HG02623 (cell line): ENCODE data around the gene TAS1R2.

Source experiments
- ATAC-seq: cut with Tn5 transposase; IDR thresholded peaks from one replicate; pipeline ENCODE4 v1.9.1; 2021; ENCODE audit warnings: moderate library complexity; ENCODE audit not compliant: unreplicated experiment

The TAS1R2 gene

DNA sequence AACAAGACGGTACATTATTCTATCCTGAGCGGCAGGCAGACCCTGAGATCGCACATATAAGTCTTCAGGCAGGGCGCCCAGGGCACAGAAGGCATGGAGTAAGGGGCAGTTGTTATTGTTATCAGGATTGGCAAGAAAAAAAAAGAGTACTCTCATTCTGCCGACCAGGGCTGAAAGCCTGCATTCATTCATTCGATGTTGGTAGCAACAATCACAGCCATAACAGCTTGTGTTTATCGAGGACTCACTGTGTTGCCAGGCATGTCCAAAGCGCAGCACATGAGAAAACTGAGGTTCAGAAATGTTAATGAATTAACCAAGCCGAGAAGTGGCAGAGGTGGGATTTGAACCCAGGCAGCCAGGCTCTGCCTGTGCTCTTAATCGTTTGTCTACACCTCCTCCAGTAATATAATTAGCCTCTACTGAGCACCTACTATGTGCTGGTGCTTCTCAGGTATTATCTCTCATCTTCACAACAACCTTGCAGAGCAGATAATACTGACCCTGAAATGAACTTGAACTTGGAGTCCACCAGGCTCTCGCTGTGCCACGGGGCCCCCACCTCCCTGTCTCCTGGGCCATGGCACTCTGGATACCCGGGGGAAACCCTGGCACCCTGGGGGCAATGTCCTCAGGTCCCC is 56.2 kb downstream of the TAS1R2 start:
- no peak for ATAC-seq

DNA sequence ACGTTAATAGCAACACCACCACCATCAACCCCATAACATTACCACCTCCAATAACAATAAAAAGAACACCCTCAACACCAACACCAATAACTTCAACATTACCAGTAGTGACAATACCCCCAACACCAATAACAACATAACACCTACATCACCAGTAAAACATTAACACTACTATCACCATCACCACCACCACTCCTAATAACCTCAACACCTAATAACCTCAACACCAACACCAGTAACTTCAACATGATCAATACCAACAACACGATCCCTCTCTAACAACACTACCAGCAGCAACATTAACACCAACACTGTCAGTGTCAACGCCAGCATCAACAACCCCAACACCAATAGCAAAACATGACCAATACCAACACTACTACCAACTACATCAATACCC is 57.2 kb downstream of the TAS1R2 start:
- no peak for ATAC-seq

DNA sequence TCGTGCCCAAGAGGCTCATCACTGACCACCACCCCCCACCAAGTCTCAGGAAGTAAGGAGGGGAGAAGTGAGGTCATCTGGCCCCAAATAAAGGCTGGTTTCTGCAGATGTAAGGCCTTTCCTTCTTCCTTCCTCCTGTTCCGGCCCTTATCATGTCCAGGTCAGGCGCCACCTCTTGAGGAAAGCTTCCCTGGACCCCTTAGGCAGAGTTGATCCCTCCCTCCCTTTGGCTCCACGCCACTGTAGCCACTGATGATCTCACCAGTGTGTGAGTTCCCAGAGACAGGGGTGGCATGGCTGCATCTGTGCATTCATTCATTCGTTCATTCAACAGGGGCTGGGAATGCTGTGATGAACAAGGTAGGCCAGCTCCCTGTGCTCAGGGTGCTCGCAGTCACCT is 59.2 kb downstream of the TAS1R2 start:
- no peak for ATAC-seq

DNA sequence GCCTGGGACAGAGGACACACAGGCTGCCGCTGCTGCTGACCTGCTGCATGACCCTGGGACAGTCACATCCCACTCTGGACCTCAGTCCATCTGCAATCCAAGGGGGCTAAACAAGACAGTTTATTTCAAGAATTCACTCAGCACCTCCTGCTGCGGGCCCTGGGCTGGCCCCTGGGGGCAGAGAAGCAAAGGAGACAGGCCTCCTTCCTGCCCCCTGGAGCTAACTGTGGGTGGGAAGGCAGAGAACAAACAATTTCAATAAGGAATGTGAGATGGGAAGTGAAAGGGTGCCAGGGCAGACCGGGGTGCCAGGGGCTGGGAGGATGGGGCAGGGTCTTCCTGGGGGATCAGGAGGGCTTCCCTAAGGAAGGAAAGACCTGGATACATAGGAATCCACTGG is 60.0 kb downstream of the TAS1R2 start:
- no peak for ATAC-seq

DNA sequence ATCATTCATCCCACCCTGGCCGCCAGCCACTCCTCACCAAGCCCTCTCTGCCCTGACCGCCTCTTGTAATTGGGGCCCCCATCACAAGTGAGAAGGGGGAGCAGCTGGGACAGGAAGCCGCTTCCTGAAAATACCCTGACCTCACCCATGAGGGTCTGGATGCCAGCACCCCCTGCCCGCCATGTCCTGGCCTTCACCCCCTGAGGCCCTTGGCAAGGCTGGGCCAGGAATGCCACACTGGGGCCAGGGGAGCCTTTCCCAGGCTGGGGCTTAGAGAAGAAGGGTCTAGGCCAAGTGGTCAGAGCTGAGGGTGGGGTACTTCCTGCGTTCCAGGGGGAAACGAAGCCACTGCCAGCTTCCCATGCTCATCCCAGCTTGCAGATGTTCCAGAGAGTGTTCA is 60.5 kb downstream of the TAS1R2 start:
- no peak for ATAC-seq

DNA sequence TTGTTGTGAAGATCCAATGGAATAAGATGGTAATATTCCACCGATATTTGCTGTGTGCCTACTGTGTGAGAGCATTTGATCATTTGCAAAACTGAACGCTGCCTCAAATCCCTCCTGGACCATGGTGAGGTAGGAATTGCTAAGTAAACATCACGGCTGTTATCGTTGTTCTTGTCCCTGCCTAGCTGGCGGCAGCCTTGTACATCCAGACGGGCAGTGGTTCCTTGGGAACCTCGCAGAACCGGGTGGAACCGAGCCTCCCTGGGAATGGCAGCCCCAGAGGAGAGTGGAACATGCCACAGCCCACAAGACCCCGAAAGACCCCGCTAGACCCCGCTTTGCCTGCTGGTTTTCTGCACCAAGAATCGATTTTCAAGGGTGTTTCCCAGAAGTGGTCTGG is 60.9 kb downstream of the TAS1R2 start:
- ATAC-seq, result no peak

DNA sequence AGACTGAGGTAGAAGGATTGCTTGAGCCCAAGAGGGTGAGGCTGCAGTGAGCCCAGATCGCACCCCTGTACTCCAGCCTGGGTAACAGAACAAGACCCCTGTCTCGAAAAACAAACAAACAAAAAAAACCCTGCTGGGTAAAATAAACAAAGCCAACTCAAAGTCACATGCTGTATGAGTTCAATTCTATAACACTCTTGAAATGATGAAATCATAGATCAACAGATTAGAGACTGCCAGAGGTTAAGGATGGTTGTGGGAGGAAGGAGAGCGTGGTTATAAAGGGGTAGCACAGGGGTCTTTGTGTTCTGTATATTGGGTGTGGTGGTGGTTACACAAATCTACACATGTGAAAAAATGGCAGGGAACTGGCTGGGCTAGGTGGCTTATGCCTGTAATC is 62.5 kb downstream of the TAS1R2 start:
- ATAC-seq, result no peak

DNA sequence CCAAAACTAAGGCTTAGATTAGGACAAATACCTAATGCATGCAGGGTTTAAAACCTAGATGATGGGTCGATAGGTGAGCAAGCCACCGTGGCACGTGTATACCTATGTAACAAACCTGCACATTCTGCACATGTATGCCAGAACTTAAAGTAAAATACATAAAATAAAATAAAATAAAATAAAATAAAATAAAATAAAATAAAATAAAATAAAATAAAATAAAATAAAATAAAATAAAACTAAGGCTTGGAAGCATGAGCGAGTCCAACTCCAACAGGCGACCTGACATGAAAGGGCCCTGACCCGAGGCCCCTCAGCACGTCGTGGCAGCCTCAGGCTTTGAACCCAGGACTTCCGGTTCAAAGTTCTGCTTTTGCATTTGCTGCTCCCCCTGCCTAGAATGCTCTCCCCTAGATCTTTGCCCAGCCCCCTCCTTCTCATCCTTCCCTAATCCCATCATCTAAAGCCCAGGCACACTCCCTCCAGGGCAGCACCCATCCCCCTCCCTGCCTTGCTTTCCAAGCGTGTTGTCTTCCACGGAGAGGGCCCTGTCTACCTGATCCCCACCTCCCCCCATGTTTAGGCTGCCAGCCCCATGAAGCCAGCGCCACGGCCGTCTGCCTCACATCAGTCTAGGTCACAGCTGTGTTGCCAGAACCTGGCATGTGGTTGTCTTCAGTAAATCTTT is 64.3 kb downstream of the TAS1R2 start:
- no peak for ATAC-seq

DNA sequence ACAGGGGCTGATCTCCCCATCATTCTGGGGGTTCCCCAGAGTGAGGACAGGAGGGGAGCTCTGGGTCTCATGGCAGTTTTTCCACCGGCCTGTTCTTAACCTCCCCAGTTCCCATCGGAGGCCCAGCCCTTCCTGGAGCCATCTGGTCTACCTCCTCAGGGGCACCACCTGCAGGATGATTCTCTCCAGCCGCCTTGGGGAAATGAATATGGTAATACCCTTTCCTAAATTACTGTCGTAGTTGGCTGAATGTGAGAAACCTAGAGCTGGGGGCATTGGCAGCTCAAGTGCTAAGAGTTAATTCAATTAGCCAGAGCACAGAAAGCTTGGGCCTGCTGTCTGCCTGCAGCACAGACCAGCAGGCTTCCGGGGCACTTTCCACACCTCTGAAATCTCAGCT is 64.9 kb downstream of the TAS1R2 start:
- ATAC-seq, result no peak

DNA sequence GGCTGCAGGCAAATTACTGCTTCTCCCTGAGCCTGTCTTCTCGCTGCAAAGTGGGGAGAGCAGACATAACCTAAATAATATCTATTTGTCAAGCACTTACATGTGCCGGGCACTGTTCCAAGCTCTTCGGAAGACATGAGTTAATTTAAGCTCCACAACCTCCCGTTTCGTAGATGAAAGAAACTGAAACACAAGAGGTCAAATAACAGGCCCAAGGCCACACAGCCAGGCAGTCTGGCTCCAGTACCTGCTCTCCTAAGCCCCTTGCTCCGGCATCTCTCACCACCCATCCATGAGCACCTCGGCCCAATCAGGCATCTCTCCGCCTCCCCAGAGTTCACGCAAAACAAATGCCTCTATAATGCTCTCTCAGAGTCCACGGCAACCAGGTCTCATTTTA is 65.4 kb downstream of the TAS1R2 start:
- no peak for ATAC-seq

DNA sequence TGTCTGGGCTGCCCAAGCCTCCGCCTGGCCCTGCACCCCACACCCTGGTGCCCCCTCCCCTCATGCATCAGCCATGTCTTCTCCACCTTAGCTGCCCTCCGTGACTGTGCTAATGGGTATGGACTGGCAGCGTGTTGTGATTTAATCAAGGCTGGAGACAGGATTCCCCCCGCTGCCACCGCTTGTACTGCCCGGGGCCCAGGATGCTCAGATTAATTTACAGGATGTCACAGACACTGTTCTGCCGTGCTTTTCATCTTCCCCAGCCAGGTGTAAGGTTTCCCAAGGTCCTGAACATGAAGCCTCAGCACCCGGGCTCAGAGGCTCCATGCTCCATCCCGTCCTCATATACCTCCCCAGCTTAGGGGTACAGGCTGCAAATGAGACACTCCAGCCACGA is 66.3 kb downstream of the TAS1R2 start:
- no peak for ATAC-seq

DNA sequence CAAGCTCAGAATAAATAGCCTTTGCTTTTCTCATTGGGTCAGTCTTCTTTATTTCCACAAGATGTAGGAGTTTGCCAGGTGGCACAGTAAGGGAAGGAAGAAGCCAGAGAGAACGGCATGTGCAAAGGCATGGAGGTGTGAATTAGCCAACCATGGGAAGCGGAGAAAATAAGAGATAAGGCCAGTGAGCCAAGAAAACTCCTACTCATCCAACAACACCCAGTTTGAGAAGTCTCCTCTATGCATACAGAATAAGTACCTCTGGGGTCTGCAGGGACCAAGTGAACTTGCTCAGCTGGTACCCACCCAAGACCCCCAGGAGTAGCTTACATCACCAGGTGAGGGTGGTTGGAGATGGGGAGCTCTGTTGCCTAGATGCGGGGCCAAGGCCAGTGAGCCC is 66.7 kb downstream of the TAS1R2 start:
- ATAC-seq, result no peak
